H9 (cell line): ENCODE results near the gene PFKFB2. TPM values are rescaled to one million over a fixed set of nuclear protein-coding genes. Genes with fewer than 3 reads are reported as not detected.

ENCODE experiments used
- DNase-seq: peaks from one replicate; pipeline ENCODE4 v3.0.0-alpha.2; 2017
- H2AFZ ChIP-seq: one replicate; pipeline ENCODE4 v1.6.1; 2013; ENCODE audit warnings: mild to moderate bottlenecking, low read length, control low read depth, moderate library complexity
- H2AK5ac ChIP-seq: 2 replicates; pipeline ENCODE4 v1.6.1; 2013; ENCODE audit warnings: low read length, control low read depth, mixed read lengths; ENCODE audit not compliant: insufficient read length
- H2BK120ac ChIP-seq: one replicate; pipeline ENCODE4 v1.6.1; 2013; ENCODE audit warnings: low read depth, mild to moderate bottlenecking, low read length, control low read depth, inconsistent platforms; ENCODE audit not compliant: poor library complexity, severe bottlenecking
- H2BK12ac ChIP-seq: 2 replicates; pipeline ENCODE4 v1.6.1; 2013; ENCODE audit warnings: low read length, control low read depth, mixed read lengths, low read depth; ENCODE audit not compliant: insufficient read length
- H2BK15ac ChIP-seq: 2 replicates; pipeline ENCODE4 v1.6.1; 2013; ENCODE audit warnings: low read depth, low read length, control low read depth
- H2BK20ac ChIP-seq: one replicate; pipeline ENCODE4 v1.6.1; 2013; ENCODE audit warnings: low read depth, mild to moderate bottlenecking, low read length, control low read depth, inconsistent platforms; ENCODE audit not compliant: poor library complexity, severe bottlenecking
- H2BK5ac ChIP-seq: 2 replicates; pipeline ENCODE4 v1.6.1; 2013; ENCODE audit warnings: low read length, control low read depth, mixed read lengths; ENCODE audit not compliant: insufficient read length
- H3K14ac ChIP-seq: 2 replicates; pipeline ENCODE4 v1.6.1; 2013; ENCODE audit warnings: low read length, control low read depth; ENCODE audit not compliant: insufficient read depth
- H3K18ac ChIP-seq: 2 replicates; pipeline ENCODE4 v1.6.1; 2013; ENCODE audit warnings: low read depth, mild to moderate bottlenecking, mixed read lengths, low read length, control low read depth; ENCODE audit not compliant: insufficient read length
- H3K23ac ChIP-seq: 2 replicates; pipeline ENCODE4 v1.6.1; 2013; ENCODE audit warnings: low read length, control low read depth, mixed read lengths, low read depth; ENCODE audit not compliant: insufficient read length
- H3K23me2 ChIP-seq: 2 replicates; pipeline ENCODE4 v1.6.1; 2013; ENCODE audit warnings: low read depth, mild to moderate bottlenecking, mixed read lengths, low read length, control low read depth; ENCODE audit not compliant: insufficient read length, poor library complexity, severe bottlenecking
- H3K27ac ChIP-seq: 2 replicates; pipeline ENCODE4 v1.5.1; 2013; ENCODE audit warnings: low read length, control low read depth, mixed read lengths, low read depth; ENCODE audit not compliant: insufficient read length
- H3K27me3 ChIP-seq: 2 replicates; pipeline ENCODE4 v1.6.1; 2013; ENCODE audit warnings: low read length, control low read depth, inconsistent platforms; ENCODE audit not compliant: insufficient read depth
- H3K4ac ChIP-seq: 2 replicates; pipeline ENCODE4 v1.6.1; 2013; ENCODE audit warnings: low read depth, mild to moderate bottlenecking, control low read depth, inconsistent platforms, low read length, moderate library complexity
- H3K4me1 ChIP-seq: 2 replicates; pipeline ENCODE4 v1.6.1; 2013; ENCODE audit warnings: low read length, control low read depth, inconsistent platforms; ENCODE audit not compliant: insufficient read depth
- H3K4me2 ChIP-seq: 2 replicates; pipeline ENCODE4 v1.6.1; 2013; ENCODE audit warnings: low read length, control low read depth, mixed read lengths; ENCODE audit not compliant: insufficient read length, insufficient read depth
- H3K56ac ChIP-seq: 2 replicates; pipeline ENCODE4 v1.6.1; 2013; ENCODE audit warnings: low read depth, mild to moderate bottlenecking, mixed read lengths, low read length, control low read depth; ENCODE audit not compliant: insufficient read length
- H3K79me1 ChIP-seq: 2 replicates; pipeline ENCODE4 v1.6.1; 2013; ENCODE audit warnings: low read depth, mild to moderate bottlenecking, moderate library complexity, low read length, control low read depth, inconsistent platforms; ENCODE audit not compliant: insufficient read depth, poor library complexity, severe bottlenecking
- H3K79me2 ChIP-seq: 2 replicates; pipeline ENCODE4 v1.6.1; 2013; ENCODE audit warnings: low read length, control low read depth, inconsistent platforms; ENCODE audit not compliant: insufficient read depth
- H3K9ac ChIP-seq: 2 replicates; pipeline ENCODE4 v1.6.1; 2013; ENCODE audit warnings: low read length, control low read depth, mixed read lengths; ENCODE audit not compliant: insufficient read length; ENCODE audit errors: extremely low read depth
- H3K9me3 ChIP-seq: one replicate; pipeline ENCODE4 v1.6.1; 2013; ENCODE audit warnings: low read depth, low read length, inconsistent platforms; ENCODE audit not compliant: control insufficient read depth
- H3T11ph ChIP-seq: one replicate; pipeline ENCODE4 v1.6.1; 2013; ENCODE audit warnings: mild to moderate bottlenecking, low read length, control low read depth, inconsistent platforms
- H4K20me1 ChIP-seq: one replicate; pipeline ENCODE4 v1.6.1; 2013; ENCODE audit not compliant: control insufficient read depth, insufficient read length, insufficient read depth
- H4K5ac ChIP-seq: 2 replicates; pipeline ENCODE4 v1.6.1; 2013; ENCODE audit warnings: low read depth, mild to moderate bottlenecking, mixed read lengths, low read length, control low read depth; ENCODE audit not compliant: insufficient read length
- H4K8ac ChIP-seq: replicated peaks from 2 replicates; pipeline ENCODE4 v1.6.1; 2013; ENCODE audit warnings: low read length, control low read depth, mixed read lengths, low read depth; ENCODE audit not compliant: insufficient read length
- H4K91ac ChIP-seq: 2 replicates; pipeline ENCODE4 v1.6.1; 2013; ENCODE audit warnings: low read depth, mild to moderate bottlenecking, moderate library complexity, mixed read lengths, low read length, control low read depth; ENCODE audit not compliant: insufficient read length
- H3K27ac Mint-ChIP-seq, 3 experiments: 2 replicates in 2 of 3; 3 replicates in 1 of 3; pipeline ENCODE4 v1.8.0; 2020 to 2021; ENCODE audit warnings: mixed read lengths in 3 of 3, mild to moderate bottlenecking in 1 of 3, moderate library complexity in 1 of 3
- H3K27me3 Mint-ChIP-seq: 2 replicates; pipeline ENCODE4 v1.8.0; 2021; ENCODE audit warnings: low read depth, mild to moderate bottlenecking, moderate library complexity, mixed read lengths
- H3K36me3 Mint-ChIP-seq, 3 experiments: 2 replicates in 2 of 3; 3 replicates in 1 of 3; pipeline ENCODE4 v1.8.0; 2020 to 2021; ENCODE audit warnings: low read depth in 3 of 3, mixed read lengths in 3 of 3; ENCODE audit not compliant: insufficient read depth in 1 of 3
- H3K4me1 Mint-ChIP-seq, 2 experiments: 2 replicates each; pipeline ENCODE4 v1.8.0; 2020; ENCODE audit warnings: mixed read lengths in 2 of 2
- H3K4me3 Mint-ChIP-seq, 2 experiments: 2 replicates in 1 of 2; 3 replicates in 1 of 2; pipeline ENCODE4 v1.8.0; 2020 to 2021; ENCODE audit warnings: mild to moderate bottlenecking in 2 of 2, mixed read lengths in 2 of 2, moderate library complexity in 1 of 2
- H3K9me3 Mint-ChIP-seq, 2 experiments: 2 replicates in 1 of 2; 3 replicates in 1 of 2; pipeline ENCODE4 v1.8.0; 2020; ENCODE audit warnings: mild to moderate bottlenecking in 2 of 2, mixed read lengths in 2 of 2, moderate library complexity in 1 of 2
- WGBS: extraction: QIAGEN DNeasy Blood & Tissue Kit; methylation state at CpG from one replicate; pipeline ENCODE4 v1.1.7; 2013; ENCODE audit warnings: missing lambda C conversion rate, low lambda C conversion rate, mixed read lengths; ENCODE audit not compliant: insufficient read length; ENCODE audit errors: extremely low coverage; 5-methylcytosine and 5-hydroxymethylcytosine counted together
- total RNA-seq: library from RNA; stranded (reverse); gene quantifications from 2 replicates; pipeline ENCODE4 v1.2.1, GENCODE V29; 2021
- TF ChIP-seq, protein P1 (sequence below): fragments of 200-600 bp; sonication (generic); conservative IDR thresholded peaks from 3 replicates; pipeline ENCODE4 v1.8.0; 2021; ENCODE audit warnings: antibody characterized with exemption, mild to moderate bottlenecking

PFKFB2 gene
- total RNA-seq, 1 experiment from 2014 or later: 14.6 TPM

DNA sequence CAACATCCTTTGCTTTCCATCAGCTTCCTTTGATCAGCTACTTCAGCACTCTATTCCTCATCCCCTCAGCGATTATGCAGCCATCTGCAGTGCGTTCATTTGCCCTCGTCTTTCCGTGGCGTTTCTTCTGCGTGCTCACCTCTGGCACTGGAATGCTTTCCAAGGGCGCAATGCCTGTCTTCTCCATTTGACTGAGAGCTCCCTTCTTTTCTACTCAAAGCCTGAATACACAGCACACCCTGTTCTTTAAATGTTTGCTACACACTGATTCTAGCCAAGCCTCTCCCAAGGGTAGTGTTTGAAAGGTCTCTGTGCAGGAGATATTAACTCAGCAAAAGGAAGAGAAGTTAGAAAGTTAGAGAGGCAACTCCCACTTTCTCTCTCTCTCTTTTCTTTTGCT lies 43.1 kb upstream of the PFKFB2 start:
- Histone ChIP-seq H3K27me3 (no peaks in the 10 kb centered on the region), H3K9ac (no peak overlapping the region), H2BK120ac (no peak overlapping the region), H3K4me2 (no peak overlapping the region), H3K23ac (no peak overlapping the region), H3K4ac (no peak overlapping the region), H2BK15ac (no peak overlapping the region), H4K91ac (no peak overlapping the region), H3K27ac (no peak overlapping the region), H3K23me2 (no peaks in the 10 kb centered on the region), H2BK12ac (no peak overlapping the region), H2AFZ (no peak overlapping the region), H4K5ac (no peak overlapping the region), H3K18ac (no peak overlapping the region), H4K20me1 (no peaks in the 10 kb centered on the region), H2BK5ac (no peak overlapping the region), H3T11ph (no peak overlapping the region), H3K56ac (no peak overlapping the region), H3K79me2 (no peaks in the 10 kb centered on the region), H3K4me1 (no peaks in the 10 kb centered on the region), H2BK20ac (no peak overlapping the region), H4K8ac (no peak overlapping the region), H2AK5ac (no peak overlapping the region), H3K14ac (no peak overlapping the region), H3K9me3 (no peaks in the 10 kb centered on the region), H3K79me1 (no peaks in the 10 kb centered on the region)
- H3K36me3 Mint-ChIP-seq: no peaks in the 10 kb centered on the region
- TF ChIP-seq, protein P1, sequence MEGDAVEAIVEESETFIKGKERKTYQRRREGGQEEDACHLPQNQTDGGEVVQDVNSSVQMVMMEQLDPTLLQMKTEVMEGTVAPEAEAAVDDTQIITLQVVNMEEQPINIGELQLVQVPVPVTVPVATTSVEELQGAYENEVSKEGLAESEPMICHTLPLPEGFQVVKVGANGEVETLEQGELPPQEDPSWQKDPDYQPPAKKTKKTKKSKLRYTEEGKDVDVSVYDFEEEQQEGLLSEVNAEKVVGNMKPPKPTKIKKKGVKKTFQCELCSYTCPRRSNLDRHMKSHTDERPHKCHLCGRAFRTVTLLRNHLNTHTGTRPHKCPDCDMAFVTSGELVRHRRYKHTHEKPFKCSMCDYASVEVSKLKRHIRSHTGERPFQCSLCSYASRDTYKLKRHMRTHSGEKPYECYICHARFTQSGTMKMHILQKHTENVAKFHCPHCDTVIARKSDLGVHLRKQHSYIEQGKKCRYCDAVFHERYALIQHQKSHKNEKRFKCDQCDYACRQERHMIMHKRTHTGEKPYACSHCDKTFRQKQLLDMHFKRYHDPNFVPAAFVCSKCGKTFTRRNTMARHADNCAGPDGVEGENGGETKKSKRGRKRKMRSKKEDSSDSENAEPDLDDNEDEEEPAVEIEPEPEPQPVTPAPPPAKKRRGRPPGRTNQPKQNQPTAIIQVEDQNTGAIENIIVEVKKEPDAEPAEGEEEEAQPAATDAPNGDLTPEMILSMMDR: no peak
- peaks cover 6 to 11% of the 10 kb centered on the region in 2 experiments for H3K4me1 Mint-ChIP-seq
- H3K4me3 Mint-ChIP-seq: no peak overlapping the region; a peak in 1 of 5 replicates
- H3K27ac Mint-ChIP-seq: no peak overlapping the region
- no CpG with 5 or more reads among the region's 7 CpGs for WGBS
- peaks cover 25% of the 10 kb centered on the region for H3K27me3 Mint-ChIP-seq
- no peak for DNase-seq
- no peaks in the 10 kb centered on the region for H3K9me3 Mint-ChIP-seq
